HEK293 (cell line): ENCODE data around the gene SSBP2.

ENCODE experiments used
- YY1 ChIP-seq: fragments of 450-650 bp; formaldehyde crosslinking; IDR thresholded peaks from 2 replicates; pipeline ENCODE4 v1.5.1; 2018; ENCODE audit warnings: missing biosample characterization, missing genetic modification characterization
- ZBTB8A ChIP-seq: fragments of 450-650 bp; formaldehyde crosslinking; IDR thresholded peaks from 2 replicates; pipeline ENCODE4 v1.5.1; 2016; ENCODE audit warnings: missing biosample characterization, missing genetic modification characterization
- ZNF10 ChIP-seq: fragments of 450-650 bp; formaldehyde crosslinking; IDR thresholded peaks from 2 replicates; pipeline ENCODE4 v1.5.1; 2017; ENCODE audit warnings: missing biosample characterization, missing genetic modification characterization
- ZNF302 ChIP-seq: fragments of 450-650 bp; formaldehyde crosslinking; IDR thresholded peaks from 2 replicates; pipeline ENCODE4 v1.5.1; 2016; ENCODE audit warnings: missing biosample characterization, missing genetic modification characterization, low read depth
- ZNF514 ChIP-seq: fragments of 450-650 bp; formaldehyde crosslinking; IDR thresholded peaks from 2 replicates; pipeline ENCODE4 v1.5.1; 2016; ENCODE audit warnings: missing biosample characterization, missing genetic modification characterization
- ZNF670 ChIP-seq: fragments of 450-650 bp; formaldehyde crosslinking; IDR thresholded peaks from 2 replicates; pipeline ENCODE4 v1.5.1; 2016; ENCODE audit warnings: missing biosample characterization, missing genetic modification characterization, low read depth
- ZNF777 ChIP-seq: fragments of 450-650 bp; formaldehyde crosslinking; IDR thresholded peaks from 2 replicates; pipeline ENCODE4 v1.5.1; 2017; ENCODE audit warnings: missing biosample characterization, missing genetic modification characterization, borderline replicate concordance
- ZSCAN30 ChIP-seq: fragments of 450-650 bp; IDR thresholded peaks from 2 replicates; pipeline ENCODE4 v1.5.1; 2018; ENCODE audit warnings: missing biosample characterization, mild to moderate bottlenecking, missing genetic modification characterization, moderate library complexity
- TF ChIP-seq, protein P1 (sequence below): fragments of 450-650 bp; formaldehyde crosslinking; IDR thresholded peaks from 2 replicates; pipeline ENCODE4 v1.5.1; 2016; ENCODE audit warnings: missing biosample characterization, missing genetic modification characterization

DNA sequence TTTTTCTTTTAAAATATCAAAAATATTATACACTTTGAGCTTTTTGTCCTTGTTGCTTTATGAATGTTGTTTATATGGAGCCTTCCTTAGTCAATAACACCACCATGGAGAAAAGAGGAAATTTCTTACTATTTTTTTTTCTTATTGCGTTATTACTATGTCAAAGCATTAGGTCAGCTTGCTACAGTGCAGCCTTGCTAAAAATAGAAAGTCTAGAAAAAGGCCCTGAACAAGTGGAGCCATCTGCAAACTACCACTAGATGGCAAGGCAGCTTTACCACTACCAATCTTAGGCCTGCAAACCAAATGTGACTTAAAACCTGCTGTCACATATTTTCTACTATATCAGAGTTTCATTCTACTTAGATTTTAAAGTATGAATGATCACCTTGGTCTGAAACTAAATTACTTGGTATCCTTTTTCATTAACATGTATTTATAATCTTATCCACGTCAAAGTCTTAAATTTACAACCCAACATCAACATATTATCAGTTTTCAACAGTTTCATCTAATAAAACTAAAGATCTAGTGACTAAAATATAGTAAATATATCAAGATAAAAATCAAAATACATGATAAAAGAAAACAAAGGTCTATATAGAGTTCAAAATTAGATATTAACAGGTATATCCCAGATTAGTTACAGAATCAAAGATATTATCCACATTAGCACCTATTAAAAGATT lies 243.9 kb downstream of the SSBP2 start:
- TF ChIP-seq YY1 (tag by site-specific recombination) (no peak), ZNF514 (no peak), ZSCAN30 (tag by site-specific recombination) (peak; percentile 79; the same call in 1 of the 2 replicates), ZNF302 (no peak), ZBTB8A (no peak), ZNF777 (tag by site-specific recombination) (no peak), ZNF10 (no peak), ZNF670 (tag by site-specific recombination) (no peak)
- TF ChIP-seq, protein P1, sequence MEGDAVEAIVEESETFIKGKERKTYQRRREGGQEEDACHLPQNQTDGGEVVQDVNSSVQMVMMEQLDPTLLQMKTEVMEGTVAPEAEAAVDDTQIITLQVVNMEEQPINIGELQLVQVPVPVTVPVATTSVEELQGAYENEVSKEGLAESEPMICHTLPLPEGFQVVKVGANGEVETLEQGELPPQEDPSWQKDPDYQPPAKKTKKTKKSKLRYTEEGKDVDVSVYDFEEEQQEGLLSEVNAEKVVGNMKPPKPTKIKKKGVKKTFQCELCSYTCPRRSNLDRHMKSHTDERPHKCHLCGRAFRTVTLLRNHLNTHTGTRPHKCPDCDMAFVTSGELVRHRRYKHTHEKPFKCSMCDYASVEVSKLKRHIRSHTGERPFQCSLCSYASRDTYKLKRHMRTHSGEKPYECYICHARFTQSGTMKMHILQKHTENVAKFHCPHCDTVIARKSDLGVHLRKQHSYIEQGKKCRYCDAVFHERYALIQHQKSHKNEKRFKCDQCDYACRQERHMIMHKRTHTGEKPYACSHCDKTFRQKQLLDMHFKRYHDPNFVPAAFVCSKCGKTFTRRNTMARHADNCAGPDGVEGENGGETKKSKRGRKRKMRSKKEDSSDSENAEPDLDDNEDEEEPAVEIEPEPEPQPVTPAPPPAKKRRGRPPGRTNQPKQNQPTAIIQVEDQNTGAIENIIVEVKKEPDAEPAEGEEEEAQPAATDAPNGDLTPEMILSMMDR, result peak; percentile 16; the same call in 1 of the 2 replicates
